ENCODE data around the gene USP48.
"Not testable (repeated sequence)": the region's sequence is repeated elsewhere in the genome, so short reads cannot be mapped to it uniquely, and the experiment has no call there.

Gene USP48

GRCh38 chr1:21693732-21694131 lies 89.2 kb downstream of the USP48 start:
- DNase-seq, result no peak

DNA sequence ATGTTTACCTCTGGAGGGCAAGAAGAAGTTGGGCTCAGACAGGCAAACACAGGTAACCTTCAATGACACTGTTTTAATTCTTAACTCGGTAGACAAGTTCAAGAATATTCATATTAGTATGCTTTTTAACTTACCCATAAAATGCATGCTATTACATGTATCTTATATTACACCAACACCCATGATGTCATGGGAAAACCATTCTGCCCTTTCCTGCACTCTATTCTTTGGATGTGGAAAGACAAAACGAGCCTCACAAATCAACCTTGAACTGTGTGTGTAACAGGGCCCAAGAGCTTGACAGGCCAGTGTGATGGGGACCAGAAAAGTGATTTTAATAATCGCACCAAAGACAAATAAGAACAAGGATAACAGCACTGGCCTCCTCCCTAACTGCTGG lies 91.2 kb downstream of the USP48 start:
- no peak for DNase-seq

GRCh38 chr1:21689661-21690372 lies 93.1 kb downstream of the USP48 start:
- DNase-seq, result no peak

- DNase-seq, result no peak
These were observed 95.8 kb downstream of the USP48 start for GRCh38 chr1:21687081-21687529.

DNA sequence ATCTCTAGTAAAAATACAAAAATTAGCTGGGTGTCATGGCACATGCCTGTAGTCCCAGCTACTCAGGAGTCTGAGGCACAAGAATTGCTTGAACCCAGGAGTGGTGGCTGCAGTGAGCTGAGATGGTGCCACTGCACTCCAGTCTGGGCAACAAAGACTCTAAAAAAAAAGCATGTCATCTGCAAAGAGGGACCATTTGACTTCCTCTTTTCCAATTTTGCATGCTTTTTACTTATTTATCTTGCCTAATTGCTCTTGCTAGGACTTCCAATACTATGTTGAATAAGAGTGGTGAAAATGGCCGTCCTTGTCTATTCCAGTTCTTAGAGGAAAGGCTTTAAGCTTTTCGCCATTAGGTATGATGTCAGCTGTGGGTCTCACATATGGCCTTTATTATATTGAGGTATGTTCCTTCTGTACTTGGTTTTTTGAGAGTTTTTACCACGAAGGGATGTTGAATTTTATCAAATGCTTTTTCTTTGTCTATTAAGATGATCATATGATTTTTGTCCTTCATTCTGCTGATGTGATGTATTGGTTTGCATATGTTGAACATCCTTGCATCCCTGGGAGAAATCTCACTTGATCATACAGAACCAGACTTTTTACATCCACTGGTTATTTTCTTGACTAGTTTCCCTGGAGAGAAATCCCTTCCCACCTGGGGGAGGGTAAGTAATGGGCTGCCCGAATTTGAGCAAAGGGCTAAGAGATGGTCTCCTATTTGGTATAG lies 96.8 kb downstream of the USP48 start:
- no peak for DNase-seq

- no peak for DNase-seq
These were observed 101.5 kb downstream of the USP48 start for GRCh38 chr1:21681426-21681825.

DNA sequence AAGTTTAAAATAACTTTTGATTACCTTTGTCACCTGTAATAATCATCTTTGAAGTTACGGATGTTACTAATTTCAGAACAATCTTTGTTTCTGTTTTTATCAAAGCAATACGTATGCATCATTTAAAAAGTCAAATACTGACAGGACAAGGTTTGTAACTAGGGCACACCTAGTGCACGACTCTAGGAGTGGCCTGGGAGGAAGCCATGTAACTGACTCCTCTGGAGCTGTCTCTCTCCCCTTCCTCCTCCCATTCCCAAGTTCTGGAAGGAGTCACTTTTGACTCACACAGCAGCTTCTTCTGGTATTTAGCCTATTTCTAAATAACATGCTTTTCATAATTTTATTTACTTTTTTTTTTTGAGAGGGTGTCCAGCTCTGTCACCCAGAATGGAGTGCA lies 102.0 kb downstream of the USP48 start:
- no peak for DNase-seq

- no peak for DNase-seq
These were observed 102.6 kb downstream of the USP48 start for GRCh38 chr1:21680381-21680780.

DNA sequence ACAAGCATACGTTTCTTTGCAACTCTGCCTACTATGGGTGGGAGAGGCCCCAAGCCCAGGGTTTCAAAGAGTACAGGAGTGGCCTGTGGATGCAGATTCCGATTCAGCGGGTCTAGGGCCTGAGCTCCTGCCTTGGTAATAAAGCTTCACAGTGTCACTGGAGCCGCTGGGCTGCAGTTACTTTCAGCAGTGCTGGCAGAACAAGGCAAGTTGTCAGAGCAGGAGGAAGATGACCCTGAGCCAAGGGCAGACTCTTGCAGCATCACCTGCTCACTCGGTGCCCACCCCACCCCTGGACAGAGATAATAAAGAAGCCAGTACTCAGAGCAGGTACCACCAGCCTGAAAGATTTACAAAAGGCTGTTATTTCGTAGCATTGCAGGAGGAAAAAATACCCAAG lies 105.8 kb downstream of the USP48 start:
- DNase-seq, result no peak

- DNase-seq, result no peak
These were observed 108.0 kb downstream of the USP48 start for GRCh38 chr1:21674957-21675356.

GRCh38 chr1:21673853-21674252 lies 109.1 kb downstream of the USP48 start:
- not testable (repeated sequence) for DNase-seq

GRCh38 chr1:21673277-21673780 lies 109.6 kb downstream of the USP48 start:
- no peak for DNase-seq

- no peak for DNase-seq
These were observed 110.3 kb downstream of the USP48 start for GRCh38 chr1:21672478-21673276.

- no peak for DNase-seq
These were observed 111.0 kb downstream of the USP48 start for GRCh38 chr1:21671915-21672314.

DNA sequence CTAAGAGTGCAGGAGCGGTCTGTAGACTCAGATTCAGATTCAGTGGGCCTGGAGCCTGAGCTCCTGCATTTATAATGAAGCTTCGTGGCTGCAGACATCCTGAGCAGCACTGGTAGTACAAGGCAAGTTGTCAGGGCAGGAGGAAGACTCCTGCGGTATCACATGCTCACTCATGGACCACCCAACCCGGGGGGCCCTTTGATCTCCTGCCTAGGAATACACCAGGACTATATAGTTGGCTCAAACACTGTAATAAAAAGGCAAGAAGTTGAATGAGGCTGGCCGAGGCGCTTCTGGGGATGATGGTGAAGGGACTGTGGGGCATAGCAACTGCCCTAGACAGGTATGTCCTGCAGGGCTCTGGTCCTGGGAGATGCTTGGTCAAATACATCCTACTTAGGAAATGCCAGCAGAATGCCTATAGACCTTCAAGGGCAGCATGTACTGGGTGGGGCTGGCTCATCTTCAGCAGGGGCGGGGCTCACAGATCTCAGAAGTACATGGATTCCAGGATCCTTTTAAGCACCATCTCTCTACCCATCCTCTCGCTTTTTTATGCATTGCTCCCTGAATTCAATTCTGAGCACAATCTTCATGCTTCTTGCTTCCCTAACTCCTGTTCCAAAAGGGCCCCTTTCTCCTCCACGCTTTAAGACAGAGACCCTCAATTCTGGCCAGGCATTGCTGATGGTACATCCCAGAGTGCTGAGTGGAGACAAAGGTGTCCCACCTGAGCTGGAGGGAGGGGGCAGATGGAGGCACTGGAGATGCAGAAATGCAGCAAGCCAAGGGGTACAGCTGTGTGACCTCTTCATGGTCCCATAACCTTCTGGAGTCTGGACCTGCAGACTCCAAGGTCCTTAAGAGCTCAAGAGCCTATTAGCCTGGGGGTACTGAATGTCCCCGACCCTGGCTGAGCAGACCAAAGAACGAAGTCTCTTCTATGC lies 111.7 kb downstream of the USP48 start:
- no peak for DNase-seq

DNA sequence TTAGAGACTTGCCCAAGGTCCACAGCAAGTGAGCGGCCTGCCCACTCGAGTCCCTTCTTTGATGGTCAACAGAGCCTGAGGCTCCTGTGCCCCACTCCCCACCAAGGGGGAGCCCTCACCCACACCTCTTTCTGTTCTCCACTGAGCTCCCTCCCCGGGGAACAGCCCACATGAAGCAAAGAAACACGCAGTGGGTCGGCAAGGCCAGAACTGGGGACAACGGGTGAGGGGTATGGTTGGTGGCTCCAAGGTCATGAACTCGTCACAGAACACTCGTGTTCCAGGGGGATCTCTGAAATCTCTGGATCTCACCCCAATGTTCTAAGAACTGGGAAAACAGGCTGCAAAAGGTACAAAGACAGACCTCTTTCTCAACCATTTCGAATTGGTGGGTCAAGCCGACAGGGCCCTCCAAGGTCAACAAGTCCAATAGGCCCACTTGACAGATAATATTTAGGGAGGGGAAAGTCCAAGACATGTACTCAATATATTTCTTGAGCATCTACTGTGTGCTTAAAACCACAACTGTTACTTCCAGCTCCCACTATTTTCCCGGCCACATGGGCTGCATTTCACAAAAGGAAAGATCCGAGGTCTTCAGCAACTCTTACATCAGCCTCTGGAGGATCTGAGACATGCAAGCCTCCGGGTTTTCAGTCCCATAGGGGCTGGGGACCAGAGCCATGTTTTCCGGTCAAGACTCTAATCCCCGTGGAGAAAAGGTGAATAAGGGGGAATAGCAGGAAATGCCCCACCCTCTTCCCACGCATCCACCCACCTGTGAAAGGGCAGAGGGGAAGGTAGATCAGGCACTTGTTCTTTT lies 112.7 kb downstream of the USP48 start:
- no peak for DNase-seq

GRCh38 chr1:21669258-21670058 lies 113.5 kb downstream of the USP48 start, which contains the start of gene RAP1GAP:
Gene RAP1GAP, minus strand, starts transcription at chr1:21669357. Its CDS starts 49,325 bp downstream, at chr1:21620032.
- peak; percentile 25 to 39 for DNase-seq

- no peak for DNase-seq
These were observed 114.0 kb downstream of the USP48 start for GRCh38 chr1:21668951-21669257.

GRCh38 chr1:21668232-21668950 lies 114.6 kb downstream of the USP48 start:
- DNase-seq, result no peak

Measured in activated CD4-positive, alpha-beta T cell treated with anti-CD3 and anti-CD28 coated beads, Interleukin-2, amount 50 U/mL, for 48 hours (primary cell).